ENCODE data around the gene SLC6A12.

The SLC6A12 gene

GRCh38 chr12:176321-177181 is 37.4 kb downstream of the SLC6A12 start:
- peak in 1 of 2 experiments; percentile 2 for DNase-seq

DNA sequence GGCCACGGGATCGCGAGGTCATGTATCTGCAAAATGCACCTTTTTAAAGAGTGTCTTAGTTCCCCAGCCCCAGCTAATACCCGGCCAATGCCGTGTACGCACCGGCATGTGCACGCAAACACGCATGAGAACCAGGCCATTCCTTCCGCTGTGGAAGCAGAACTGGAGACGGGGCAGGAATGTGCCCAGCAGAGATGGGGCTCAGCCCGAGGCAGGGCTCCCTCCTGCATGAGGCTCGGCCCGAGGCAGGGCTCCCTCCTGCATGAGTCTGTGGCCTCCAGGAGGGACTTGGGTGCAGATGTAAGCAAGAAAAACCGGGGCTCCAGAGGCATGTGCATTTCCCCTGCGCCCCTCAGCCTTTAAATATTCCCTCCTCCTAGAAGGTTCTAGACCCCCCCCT is 38.2 kb downstream of the SLC6A12 start:
- DNase-seq = no peak

DNA sequence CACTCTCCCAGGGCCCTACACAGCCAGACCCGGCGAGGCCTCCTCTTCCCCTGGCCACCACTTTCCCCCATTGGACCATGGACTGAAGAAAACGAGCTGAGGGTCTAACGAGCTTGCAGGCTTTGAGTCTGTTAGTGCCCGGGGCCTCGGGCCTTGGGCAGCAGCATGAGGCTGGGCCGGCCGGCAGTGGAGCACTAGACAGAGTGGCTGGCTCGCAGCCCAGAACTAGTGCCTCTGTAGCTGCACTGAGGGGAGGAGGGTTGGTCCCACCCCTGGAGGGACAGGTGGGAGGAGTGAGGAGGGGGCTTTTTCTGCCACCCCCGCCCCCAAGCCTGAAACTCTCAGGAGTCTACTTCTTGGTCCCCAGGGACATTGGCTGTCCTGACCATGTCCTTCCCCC is 38.7 kb downstream of the SLC6A12 start:
- DNase-seq = no peak

DNA sequence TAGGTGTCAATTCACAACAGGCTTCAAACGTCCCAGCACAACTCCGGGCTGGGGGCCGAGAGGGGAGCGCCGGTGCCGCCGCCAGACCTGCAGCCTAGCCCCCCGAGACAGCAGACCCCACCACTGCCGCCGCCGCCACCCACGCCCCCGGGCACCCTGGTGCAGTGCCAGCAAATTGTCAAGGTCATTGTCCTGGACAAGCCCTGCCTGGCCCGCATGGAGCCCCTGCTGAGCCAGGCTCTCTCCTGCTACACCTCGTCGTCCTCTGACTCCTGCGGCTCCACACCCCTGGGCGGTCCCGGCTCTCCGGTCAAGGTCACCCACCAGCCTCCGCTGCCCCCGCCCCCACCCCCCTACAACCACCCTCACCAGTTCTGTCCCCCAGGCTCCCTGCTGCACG is 39.4 kb downstream of the SLC6A12 start:
- no peak for DNase-seq

DNA sequence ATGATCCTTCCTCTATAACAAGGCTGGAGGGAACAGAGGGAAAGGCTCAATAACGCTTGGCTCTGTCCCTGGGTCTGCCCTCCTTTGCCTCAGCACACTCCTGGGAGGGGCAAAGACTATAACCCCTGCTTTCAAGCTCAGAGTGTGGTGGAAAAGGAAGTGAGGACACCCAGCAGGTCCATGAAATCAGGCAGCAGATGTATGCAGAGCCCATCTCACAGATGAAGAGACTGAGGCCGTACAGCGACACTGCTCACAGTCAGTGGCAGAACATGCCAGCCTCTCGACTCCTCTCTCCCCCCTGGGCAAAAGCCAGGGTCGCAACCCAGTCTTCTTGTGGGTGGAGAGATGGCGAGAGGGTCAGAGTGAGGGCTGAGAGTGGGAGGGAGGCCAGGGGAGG is 39.8 kb downstream of the SLC6A12 start:
- no peak for DNase-seq

DNA sequence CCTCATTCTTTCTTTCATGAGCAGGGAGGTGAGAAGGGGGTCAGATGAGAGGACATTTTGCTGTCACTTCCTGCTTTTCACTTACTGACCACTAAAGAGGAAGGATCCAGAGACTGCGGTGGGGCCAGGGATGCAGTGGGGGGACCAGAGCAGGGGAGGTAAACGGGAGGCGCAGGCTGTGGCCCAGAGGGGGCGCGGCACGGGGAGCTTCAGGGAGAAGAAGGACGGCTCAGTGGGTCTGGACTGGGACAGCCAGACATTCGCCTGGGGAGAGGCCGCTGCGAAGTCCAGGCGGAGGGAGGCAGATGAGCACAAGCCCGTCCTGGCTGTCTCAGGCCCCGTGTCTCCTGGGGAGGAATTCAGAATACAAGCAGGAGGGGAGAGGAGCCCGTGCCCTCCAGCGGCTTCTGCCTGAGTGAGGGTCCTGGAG is 41.2 kb downstream of the SLC6A12 start:
- DNase-seq = no peak

DNA sequence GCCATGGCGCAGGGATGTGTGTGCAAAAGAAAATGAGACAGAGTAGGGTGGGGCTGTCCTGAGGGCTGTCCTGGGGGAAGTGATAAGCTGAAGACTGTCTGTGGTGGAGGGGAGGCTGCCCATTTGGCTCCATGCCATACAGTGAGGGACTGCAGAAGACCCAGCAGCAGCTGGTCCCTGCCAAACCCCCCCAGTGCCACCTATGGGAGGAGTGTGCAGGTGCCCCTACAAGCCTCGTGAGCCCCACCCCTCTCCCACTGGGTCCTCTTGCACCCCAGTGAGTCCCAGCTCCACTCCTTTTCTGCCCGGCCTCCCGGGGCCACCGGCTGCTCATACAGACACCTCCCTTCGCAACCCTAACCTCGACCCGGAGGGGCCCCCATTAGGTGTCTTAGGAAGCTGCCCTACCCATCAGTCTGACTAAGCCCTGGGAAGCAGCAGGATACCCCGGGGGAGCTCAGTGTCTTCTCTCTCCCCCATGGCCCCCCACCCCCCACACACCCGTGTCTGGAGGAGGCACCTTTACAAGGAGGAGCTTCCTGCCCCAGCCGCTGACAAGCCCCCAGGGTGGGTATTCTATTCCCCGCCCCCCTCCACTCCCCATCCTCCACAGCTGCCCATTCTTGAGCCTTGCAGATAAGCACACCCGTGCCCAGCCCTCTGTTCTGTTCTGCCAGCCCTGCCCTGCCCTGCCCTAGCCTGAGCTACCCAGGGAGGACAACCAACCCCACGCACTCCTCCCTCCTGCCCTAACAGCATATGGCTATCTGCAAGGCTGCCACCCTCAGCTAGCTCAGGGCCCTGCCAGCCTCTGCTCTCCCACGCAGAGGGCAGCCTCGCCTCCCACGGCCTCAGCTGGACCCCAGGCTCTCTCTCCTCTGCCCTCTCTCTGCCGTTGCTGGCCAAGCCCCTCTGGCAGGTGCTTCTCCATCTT is 41.9 kb downstream of the SLC6A12 start:
- DNase-seq = no peak

- DNase-seq = no peak
Observed at GRCh38 chr12:171276-171675, 42.7 kb downstream of the SLC6A12 start.

DNA sequence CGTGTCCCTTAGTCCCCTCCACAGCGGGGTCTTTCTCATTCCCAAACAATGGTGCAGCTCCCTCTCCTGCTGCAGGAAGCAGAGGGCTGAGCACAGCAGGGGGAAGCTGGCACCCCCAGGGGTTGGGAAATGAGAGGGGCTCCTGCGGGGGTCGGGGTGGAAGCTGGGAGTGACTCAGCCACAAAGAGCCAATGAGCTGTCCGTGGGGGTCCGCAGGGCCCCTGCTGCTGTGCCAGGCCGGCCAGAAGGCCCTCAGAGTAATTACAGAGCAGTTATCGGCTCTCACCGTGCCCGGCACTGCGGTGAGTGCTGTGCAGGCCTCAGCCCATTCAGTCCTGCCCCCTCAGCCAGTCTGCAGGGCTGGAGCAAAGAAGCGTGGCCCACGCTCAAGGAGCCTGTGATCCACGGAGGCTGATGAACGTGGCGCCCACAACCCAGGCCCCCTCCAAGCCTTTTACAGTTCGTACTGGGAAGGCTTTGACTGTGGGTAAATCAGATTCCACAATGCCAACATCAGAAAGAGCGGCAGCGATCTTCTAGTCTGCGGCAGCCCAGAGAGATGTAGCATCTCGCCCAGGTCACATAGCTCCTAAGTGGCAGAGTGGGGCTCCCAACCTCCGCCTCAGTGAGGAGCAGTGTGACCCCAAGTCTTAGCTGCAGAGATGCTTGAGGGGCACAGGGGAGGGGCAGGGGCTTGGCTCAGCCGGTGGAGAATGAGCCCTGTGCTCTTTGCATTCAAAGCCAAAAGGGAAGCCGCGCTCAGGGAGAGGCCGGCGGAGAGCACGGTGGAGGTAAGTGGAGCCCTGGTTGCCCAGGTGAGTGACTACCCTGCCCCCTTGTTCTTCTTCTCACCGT is 43.4 kb downstream of the SLC6A12 start:
- no peak for DNase-seq

- DNase-seq = no peak
Observed at GRCh38 chr12:169528-170370, 44.2 kb downstream of the SLC6A12 start.

- DNase-seq = peak; percentile 26 to 48
Observed at GRCh38 chr12:168763-169525, 45.0 kb downstream of the SLC6A12 start.

DNA sequence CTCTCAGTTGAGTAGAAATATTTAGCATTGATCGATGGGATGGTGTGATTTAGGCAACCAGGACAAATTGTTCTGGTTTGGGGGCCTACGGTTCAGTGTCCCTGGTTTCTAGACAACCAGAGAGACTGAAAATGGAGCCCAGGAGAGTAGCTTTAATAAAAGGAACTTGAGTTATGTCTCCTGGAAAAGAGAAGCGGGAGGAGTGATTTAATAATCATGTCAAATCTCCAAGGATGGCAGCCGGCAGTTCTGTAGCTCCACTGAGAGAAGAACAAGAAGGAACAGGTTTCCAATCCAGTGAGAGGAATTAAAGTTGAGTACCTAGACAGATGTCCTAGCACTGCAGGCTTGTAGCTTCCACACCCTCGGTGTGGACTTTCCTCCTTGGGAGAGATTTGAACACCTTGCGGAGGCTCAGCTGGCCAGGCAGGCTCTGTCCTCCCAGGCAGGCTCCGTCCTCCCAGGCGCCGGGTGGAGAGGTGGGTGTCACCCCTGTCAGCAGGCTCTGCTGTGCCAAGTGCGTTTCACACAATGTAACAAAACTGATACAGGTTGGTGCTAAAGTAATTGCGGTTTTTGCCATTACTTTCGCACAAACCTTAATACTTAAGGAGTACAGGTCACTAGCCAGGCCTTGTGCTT is 45.9 kb downstream of the SLC6A12 start:
- no peak for DNase-seq

- no peak for DNase-seq
Observed at GRCh38 chr12:166425-167075, 47.4 kb downstream of the SLC6A12 start.

DNA sequence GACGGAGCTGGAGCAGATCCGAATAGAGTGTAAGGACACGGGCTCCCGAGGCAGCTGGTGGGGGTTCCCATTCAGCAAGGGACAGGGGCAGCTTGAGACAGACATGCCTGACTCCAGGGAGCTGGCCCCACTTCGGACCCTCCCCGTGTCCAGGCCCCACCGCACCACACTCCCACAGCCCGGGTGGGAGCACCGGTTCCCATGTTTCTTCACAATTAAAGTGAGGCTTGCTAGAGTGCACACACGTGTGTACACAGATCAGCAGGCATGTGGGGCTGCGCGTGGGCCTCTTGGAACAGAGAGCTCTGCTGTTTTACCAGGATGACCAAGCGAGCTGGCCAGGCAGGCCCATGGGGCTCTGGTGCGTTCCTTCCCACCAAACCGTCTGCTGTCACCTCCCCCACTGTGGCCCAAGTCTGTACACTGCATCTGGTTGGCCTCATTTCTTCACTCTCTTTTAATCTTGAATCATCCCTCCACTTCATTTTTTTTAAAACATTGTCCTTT is 48.0 kb downstream of the SLC6A12 start:
- DNase-seq = no peak

DNA sequence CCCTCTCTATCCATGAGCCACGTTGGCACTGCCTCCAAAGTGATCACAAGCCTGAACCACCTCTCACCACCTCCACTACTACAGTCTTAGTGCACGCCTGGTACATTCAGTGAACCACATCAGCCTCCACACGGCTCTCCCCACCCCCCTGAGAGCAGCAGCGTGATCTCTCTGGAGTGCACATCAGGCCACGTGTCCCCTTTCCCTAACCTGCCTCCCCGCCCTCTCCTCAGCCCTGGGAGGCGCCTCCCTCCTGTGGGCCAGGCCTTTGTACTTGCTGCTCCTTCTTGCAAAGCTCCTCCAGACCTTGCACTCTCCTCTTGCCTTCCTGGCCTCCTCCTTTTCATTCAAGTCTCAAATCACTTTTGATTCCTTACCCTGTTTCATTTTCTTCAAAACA is 49.8 kb downstream of the SLC6A12 start:
- no peak for DNase-seq

DNA sequence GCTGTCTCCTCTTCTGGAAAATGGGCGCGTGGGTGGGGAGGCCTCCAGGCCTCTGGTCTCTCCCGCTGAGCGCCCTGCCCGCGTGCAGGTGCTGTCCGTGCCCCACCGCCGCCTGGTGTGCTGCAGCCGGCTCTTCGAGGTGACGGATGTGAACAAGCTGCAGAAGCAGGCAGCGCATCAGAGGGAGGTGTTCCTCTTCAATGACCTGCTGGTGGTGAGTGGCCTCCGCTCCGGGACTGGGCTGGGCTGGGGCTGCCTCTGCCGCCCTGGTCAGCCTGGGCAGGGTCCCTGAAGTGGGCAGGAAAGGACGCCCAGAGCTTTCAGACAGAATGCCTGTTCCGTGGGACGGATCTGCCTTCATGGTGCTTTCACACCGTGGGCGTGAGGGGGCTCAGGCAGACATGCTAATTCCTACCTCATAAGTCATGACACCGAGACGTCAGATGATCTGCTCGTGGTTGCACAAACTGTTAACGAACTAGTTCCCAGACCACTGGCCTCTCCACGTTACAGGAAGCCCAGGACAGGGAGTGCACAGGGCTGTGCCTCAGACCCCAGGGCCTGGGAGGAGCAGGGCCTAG is 50.5 kb downstream of the SLC6A12 start:
- no peak for DNase-seq

GRCh38 chr12:162467-163307 is 51.3 kb downstream of the SLC6A12 start:
- no peak for DNase-seq

GRCh38 chr12:161823-162222 is 52.1 kb downstream of the SLC6A12 start:
- DNase-seq = no peak
